Activated CD8-positive, alpha-beta memory T cell treated with anti-CD3 and anti-CD28 coated beads, Interleukin-2, amount 10 ng/mL, durations not matched to agents 7 days and 5 days (primary cell): ENCODE results near the gene AAMDC. TPM values are rescaled to one million over a fixed set of nuclear protein-coding genes. Genes with fewer than 3 reads are reported as not detected.
A peak's percentile ranks its signal among the peaks of the same experiment; 100 is the strongest.
"Not testable (repeated sequence)": the region's sequence is repeated elsewhere in the genome, so short reads cannot be mapped to it uniquely, and the experiment has no call there.

ENCODE experiments used
- ATAC-seq: fragments of 150-1000 bp; cut with Tn5 transposase; one replicate; pipeline ENCODE4 v1.10.0; 2021; ENCODE audit warnings: moderate library complexity
- CTCF ChIA-PET: fragments of 350-600 bp; sonication (Branson Sonifier 250); formaldehyde crosslinking; loops from one replicate; lab custom pipeline; 2021; ENCODE audit warnings: antibody characterized with exemption; lab: Charles Lee
- DNase-seq: peaks from one replicate; pipeline ENCODE4 v3.0.0-alpha.2; 2020
- H3K27ac Mint-ChIP-seq: one replicate; pipeline ENCODE4 v1.8.0; 2021; ENCODE audit warnings: mild to moderate bottlenecking, mixed read lengths
- H3K27me3 Mint-ChIP-seq: one replicate; pipeline ENCODE4 v1.8.0; 2021; ENCODE audit warnings: mixed read lengths
- H3K36me3 Mint-ChIP-seq: one replicate; pipeline ENCODE4 v1.8.0; 2021; ENCODE audit warnings: mild to moderate bottlenecking, mixed read lengths
- H3K4me1 Mint-ChIP-seq: one replicate; pipeline ENCODE4 v1.8.0; 2021; ENCODE audit warnings: mixed read lengths
- H3K4me3 Mint-ChIP-seq: one replicate; pipeline ENCODE4 v1.8.0; 2021; ENCODE audit warnings: mild to moderate bottlenecking, moderate library complexity, mixed read lengths
- H3K9me3 Mint-ChIP-seq: one replicate; pipeline ENCODE4 v1.8.0; 2022; ENCODE audit warnings: low read depth, mixed read lengths
- total RNA-seq, 2 experiments: library from RNA; stranded (reverse); gene quantifications; one replicate each; pipeline ENCODE4 v1.2.3, GENCODE V29; 2021

The AAMDC gene
- total RNA-seq, 2 experiments from 2014 or later: 9.9 to 13.2 TPM

DNA sequence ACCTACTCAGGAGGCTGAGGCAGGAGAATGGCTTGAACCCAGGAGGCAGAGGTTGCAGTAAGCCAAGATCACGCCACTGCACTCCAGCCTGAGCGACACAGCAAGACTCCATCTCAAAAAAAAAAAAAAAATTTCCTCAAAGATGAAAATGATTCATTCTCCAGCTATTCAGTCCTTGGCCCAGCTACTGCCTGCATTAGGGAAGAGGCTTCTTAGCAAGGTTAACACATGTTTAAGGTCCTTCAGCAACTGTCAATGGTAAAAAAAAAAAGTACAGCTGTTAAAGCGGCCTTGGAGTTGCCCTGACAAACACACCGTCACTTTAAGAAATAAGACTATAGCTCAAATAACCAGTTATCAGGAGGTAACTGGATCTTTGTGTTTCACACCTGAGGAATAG lies 57.3 kb downstream of the AAMDC start:
- DNase-seq, H3K27me3 Mint-ChIP-seq, H3K4me3 Mint-ChIP-seq, ATAC-seq, H3K9me3 Mint-ChIP-seq, CTCF ChIA-PET, H3K27ac Mint-ChIP-seq: not testable (repeated sequence)
- peaks cover 21% of the 10 kb centered on the region for H3K4me1 Mint-ChIP-seq
- peaks cover 15% of the 10 kb centered on the region for H3K36me3 Mint-ChIP-seq

DNA sequence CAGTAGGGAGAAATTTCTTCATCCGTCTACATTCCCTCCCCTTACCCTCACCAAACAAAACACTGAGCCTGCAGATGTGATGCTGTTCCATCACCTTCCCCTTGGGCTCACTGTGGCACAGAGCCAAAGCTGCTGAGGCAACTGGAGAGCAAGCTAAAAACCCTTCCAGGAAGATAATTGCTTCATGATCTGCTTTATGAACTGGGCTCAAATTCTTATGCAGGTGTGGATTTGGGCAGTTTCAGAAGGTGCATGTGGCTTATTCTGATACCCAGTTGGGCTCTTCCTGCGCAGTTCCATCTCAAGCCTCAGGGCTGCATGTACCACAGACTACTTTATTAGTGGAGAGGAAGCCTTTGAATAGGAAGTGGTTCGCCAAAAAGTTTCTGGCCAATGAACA lies 58.3 kb downstream of the AAMDC start:
- Mint-ChIP-seq H3K27me3 (no peaks in the 10 kb centered on the region), H3K27ac (peak overlapping the region; percentile 60), H3K9me3 (no peaks in the 10 kb centered on the region), H3K4me3 (no peak overlapping the region), H3K36me3 (peaks cover 21% of the 10 kb centered on the region), H3K4me1 (peaks cover 21% of the 10 kb centered on the region)
- ATAC-seq: peak; percentile 85
- peak; percentile 67 for DNase-seq
- CTCF ChIA-PET: no interaction called here

DNA sequence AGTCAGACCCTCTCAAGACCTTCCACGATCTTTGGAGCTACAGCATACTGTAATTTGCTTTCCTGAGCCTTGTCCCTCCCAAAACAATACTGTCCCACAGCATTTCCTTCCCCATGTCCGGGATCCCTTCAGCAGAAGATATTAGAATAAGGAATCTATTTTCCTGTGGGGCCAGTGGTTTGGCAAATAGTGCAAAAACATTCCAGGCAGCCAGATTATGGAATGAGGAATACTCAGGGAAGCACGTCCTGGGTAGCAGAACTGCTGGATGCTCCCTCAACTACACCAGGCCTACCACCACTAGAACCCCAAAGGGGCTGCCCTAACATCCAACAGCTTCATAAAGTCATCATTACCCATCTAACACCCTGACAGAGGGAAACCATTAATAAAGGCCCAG lies 61.5 kb downstream of the AAMDC start:
- Mint-ChIP-seq H3K36me3 (peaks cover 33% of the 10 kb centered on the region), H3K27ac (no peak overlapping the region), H3K4me3 (no peak overlapping the region), H3K9me3 (no peaks in the 10 kb centered on the region), H3K4me1 (peaks cover 21% of the 10 kb centered on the region), H3K27me3 (no peaks in the 10 kb centered on the region)
- ATAC-seq (no peak), DNase-seq (no peak)
- CTCF ChIA-PET: interaction anchor here (0.7 kb wide), 1 partner anchor 14 kb away, joined by 4 read pairs; no protein-coding TSS in a partner anchor

DNA sequence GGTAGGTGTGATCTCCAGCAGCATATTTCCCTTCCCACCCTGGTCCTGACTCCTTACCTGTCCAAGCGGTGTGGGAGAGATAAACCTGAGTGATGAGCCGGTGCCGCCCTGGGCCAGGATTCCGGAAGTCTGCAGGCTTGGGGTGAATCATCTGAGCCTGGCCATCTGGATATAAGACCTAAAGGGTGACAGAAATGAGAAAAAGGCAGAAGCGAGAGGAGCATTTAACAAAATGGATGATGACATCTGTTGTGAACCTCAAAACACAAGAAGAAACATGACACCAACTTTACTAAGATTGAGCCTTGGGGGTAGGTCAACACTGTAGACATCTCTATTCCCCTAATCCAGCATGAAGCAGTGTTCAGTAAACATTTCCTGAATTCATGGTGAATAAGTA lies 62.8 kb downstream of the AAMDC start:
- Mint-ChIP-seq H3K4me3 (no peak overlapping the region), H3K36me3 (peaks cover 35% of the 10 kb centered on the region), H3K27ac (no peak overlapping the region), H3K27me3 (no peaks in the 10 kb centered on the region), H3K9me3 (no peaks in the 10 kb centered on the region), H3K4me1 (peaks cover 15% of the 10 kb centered on the region)
- no peak for DNase-seq
- CTCF ChIA-PET: no interaction called here
- ATAC-seq: no peak

- no peak overlapping the region for H3K4me3 Mint-ChIP-seq
- peaks cover 39% of the 10 kb centered on the region for H3K36me3 Mint-ChIP-seq
- CTCF ChIA-PET: interaction anchor here (0.7 kb wide), 1 partner anchor 272 kb away, joined by 3 read pairs; no protein-coding TSS in a partner anchor
- no peaks in the 10 kb centered on the region for H3K27me3 Mint-ChIP-seq
- peaks cover 10% of the 10 kb centered on the region for H3K4me1 Mint-ChIP-seq
- no peaks in the 10 kb centered on the region for H3K9me3 Mint-ChIP-seq
- no peak overlapping the region for H3K27ac Mint-ChIP-seq
- no peak for ATAC-seq
- no peak for DNase-seq
Observed at GRCh38 chr11:77884186-77884828, 63.4 kb downstream of the AAMDC start.

DNA sequence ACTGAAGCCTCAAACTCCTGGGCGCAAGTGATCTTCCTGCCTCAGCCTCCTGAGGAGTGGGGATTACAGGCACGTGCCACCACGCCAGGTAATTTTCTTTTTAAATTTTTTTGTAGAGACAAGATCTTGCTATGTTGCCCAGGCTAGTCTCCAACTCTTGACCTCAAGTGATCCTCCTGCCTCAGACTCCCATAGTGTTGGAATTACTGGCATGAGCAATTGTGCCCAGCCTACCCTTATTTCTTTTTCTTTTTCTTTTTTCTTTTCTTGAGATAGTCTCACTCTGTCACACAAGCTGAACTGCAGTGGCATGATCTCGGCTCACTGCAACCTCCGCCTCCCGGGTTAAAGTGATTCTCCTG lies 63.9 kb downstream of the AAMDC start:
- ATAC-seq (no peak), DNase-seq (no peak)
- Mint-ChIP-seq H3K4me1 (peaks cover 5% of the 10 kb centered on the region), H3K9me3 (no peaks in the 10 kb centered on the region), H3K27me3 (no peaks in the 10 kb centered on the region), H3K27ac (no peak overlapping the region), H3K4me3 (no peak overlapping the region), H3K36me3 (peaks cover 41% of the 10 kb centered on the region)
- CTCF ChIA-PET: interaction anchor here (0.7 kb wide), 1 partner anchor 273 kb away, joined by 3 read pairs; no protein-coding TSS in a partner anchor

GRCh38 chr11:77886401-77886800 lies 65.5 kb downstream of the AAMDC start:
- DNase-seq (no peak), ATAC-seq (no peak)
- no peaks in the 10 kb centered on the region for H3K4me1 Mint-ChIP-seq
- no peaks in the 10 kb centered on the region for H3K27me3 Mint-ChIP-seq
- H3K9me3 Mint-ChIP-seq: no peaks in the 10 kb centered on the region
- no peak overlapping the region for H3K27ac Mint-ChIP-seq
- H3K36me3 Mint-ChIP-seq: peaks cover 47% of the 10 kb centered on the region
- no peak overlapping the region for H3K4me3 Mint-ChIP-seq
- CTCF ChIA-PET: no interaction called here

DNA sequence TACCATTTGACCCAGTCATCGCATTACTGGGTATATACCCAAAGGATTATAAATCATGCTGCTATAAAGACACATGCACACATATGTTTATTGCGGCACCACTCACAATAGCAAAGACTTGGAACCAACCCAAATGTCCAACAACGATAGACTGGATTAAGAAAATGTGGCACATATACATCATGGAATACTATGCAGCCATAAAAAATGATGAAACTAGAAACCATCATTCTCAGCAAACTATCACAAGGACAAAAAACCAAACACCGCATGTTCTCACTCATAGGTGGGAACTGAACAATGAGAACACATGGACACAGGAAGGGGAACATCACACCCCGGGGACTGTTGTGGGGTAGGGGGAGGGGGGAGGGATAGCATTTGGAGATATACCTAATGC lies 68.1 kb downstream of the AAMDC start:
- H3K27me3 Mint-ChIP-seq, H3K9me3 Mint-ChIP-seq, H3K4me3 Mint-ChIP-seq, DNase-seq, ATAC-seq, H3K27ac Mint-ChIP-seq, CTCF ChIA-PET, H3K4me1 Mint-ChIP-seq: not testable (repeated sequence)
- H3K36me3 Mint-ChIP-seq: peaks cover 49% of the 10 kb centered on the region

DNA sequence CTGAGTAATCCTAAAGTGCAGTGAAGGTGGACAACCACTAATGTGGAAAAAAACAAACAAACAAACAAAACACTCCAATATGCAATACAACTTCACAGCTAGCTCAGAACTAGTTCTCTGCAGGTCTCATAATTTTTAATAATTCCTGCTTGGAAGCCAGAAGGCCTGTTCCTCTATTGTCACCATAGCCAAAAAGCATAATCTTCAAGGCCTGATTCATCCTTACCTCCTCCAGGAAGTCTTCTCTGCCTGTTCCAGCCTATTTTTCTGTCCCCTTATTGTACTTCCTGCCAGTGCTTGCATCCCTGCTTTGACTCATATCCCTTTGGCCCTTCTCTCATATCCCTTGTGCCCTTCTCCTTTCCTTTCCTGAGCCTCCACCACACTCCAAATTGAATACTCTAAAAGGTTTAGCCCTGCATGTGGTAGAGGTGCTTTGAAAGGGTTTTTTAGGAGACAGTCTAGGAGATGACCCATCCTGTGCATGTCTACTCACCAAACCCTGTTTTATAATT lies 69.2 kb downstream of the AAMDC start:
- H3K9me3 Mint-ChIP-seq, ATAC-seq, H3K4me1 Mint-ChIP-seq, H3K27ac Mint-ChIP-seq, H3K27me3 Mint-ChIP-seq, CTCF ChIA-PET, H3K4me3 Mint-ChIP-seq, DNase-seq: not testable (repeated sequence)
- peaks cover 48% of the 10 kb centered on the region for H3K36me3 Mint-ChIP-seq

- H3K27me3 Mint-ChIP-seq, CTCF ChIA-PET: not testable (repeated sequence)
Observed at GRCh38 chr11:77890619-77891056, 69.7 kb downstream of the AAMDC start.

GRCh38 chr11:77891256-77891655 lies 70.3 kb downstream of the AAMDC start:
- H3K4me3 Mint-ChIP-seq, H3K27ac Mint-ChIP-seq, ATAC-seq, H3K27me3 Mint-ChIP-seq, CTCF ChIA-PET, H3K9me3 Mint-ChIP-seq, DNase-seq, H3K4me1 Mint-ChIP-seq: not testable (repeated sequence)
- peaks cover 47% of the 10 kb centered on the region for H3K36me3 Mint-ChIP-seq

More at GRCh38 chr11:77890619-77891056, 69.7 kb downstream of the AAMDC start:
- ATAC-seq, H3K27ac Mint-ChIP-seq, H3K9me3 Mint-ChIP-seq, H3K4me3 Mint-ChIP-seq, H3K4me1 Mint-ChIP-seq, DNase-seq: not testable (repeated sequence)
- H3K36me3 Mint-ChIP-seq: peaks cover 48% of the 10 kb centered on the region

DNA sequence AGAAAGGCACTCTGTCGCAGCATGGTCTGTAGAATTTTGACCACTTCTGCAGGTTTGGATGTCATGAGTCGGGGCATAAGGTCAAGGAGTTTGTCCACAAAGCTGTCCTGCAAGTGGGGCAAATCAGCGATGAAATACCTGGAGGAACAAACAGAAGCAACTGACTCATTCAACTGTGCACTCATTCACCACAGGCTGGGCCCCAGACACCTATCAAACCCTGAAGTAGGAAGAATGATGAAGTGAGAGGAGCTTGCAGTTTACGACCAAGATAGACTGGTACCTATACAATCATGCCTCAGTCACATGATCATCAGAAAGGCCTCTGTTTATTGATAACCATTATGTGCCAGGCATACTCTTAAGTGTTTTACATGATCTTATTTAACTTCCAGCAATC lies 70.8 kb downstream of the AAMDC start:
- H3K27me3 Mint-ChIP-seq, CTCF ChIA-PET, DNase-seq, H3K4me1 Mint-ChIP-seq, H3K4me3 Mint-ChIP-seq, H3K27ac Mint-ChIP-seq, ATAC-seq, H3K9me3 Mint-ChIP-seq: not testable (repeated sequence)
- H3K36me3 Mint-ChIP-seq: peaks cover 43% of the 10 kb centered on the region

- CTCF ChIA-PET, H3K4me1 Mint-ChIP-seq, DNase-seq, H3K4me3 Mint-ChIP-seq, H3K9me3 Mint-ChIP-seq, H3K27me3 Mint-ChIP-seq, H3K27ac Mint-ChIP-seq, ATAC-seq: not testable (repeated sequence)
- peaks cover 28% of the 10 kb centered on the region for H3K36me3 Mint-ChIP-seq
Observed at GRCh38 chr11:77894949-77895348, 74.0 kb downstream of the AAMDC start.

DNA sequence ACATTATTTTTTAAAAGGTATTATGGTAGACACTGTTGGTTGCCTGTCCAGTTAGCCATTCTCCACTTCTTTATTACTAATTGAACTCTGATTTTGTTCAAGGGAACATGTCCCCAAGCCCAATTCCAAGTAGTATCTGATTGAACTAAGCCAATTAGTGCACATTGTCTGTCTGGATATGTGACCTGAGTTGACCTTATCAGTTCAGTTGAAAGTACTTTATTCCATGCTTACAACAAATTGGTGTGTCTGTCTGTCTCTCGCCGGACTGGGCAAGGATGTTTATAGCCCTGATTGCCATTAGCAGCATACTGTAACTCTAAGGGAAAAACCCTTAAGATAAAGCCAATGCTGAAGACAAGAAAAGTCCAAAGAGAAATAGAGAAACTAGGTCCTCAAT lies 87.9 kb downstream of the AAMDC start:
- CTCF ChIA-PET: no interaction called here
- H3K27me3 Mint-ChIP-seq: no peaks in the 10 kb centered on the region
- DNase-seq: no peak

More for the DNA sequence above, 87.9 kb downstream of the AAMDC start:
- Mint-ChIP-seq H3K36me3 (peaks cover 15% of the 10 kb centered on the region), H3K9me3 (no peaks in the 10 kb centered on the region), H3K4me3 (no peak overlapping the region), H3K27ac (no peak overlapping the region), H3K4me1 (no peaks in the 10 kb centered on the region)
- ATAC-seq: no peak
